ENCODE measurements around the gene EXT2.

Gene EXT2

GRCh38 chr11:44085330-44085729 lies 10.1 kb upstream of the EXT2 start:
- DNase-seq (ENCODE audit: low spot score) = no peak

GRCh38 chr11:44088377-44088776 lies 7.1 kb upstream of the EXT2 start:
- DNase-seq (ENCODE audit: low spot score) = no peak

GRCh38 chr11:44088871-44089270 lies 6.6 kb upstream of the EXT2 start:
- DNase-seq (ENCODE audit: low spot score) = no peak

GRCh38 chr11:44090539-44090938 lies 4.9 kb upstream of the EXT2 start:
- no peak for DNase-seq (ENCODE audit: low spot score)

GRCh38 chr11:44094260-44094868 lies 1.1 kb upstream of the EXT2 start:
- peak; percentile 94 for DNase-seq (ENCODE audit: low spot score)

- no peak for DNase-seq (ENCODE audit: low spot score)
These were observed 1.1 kb downstream of the EXT2 start for GRCh38 chr11:44096360-44097185.

GRCh38 chr11:44097821-44098220 lies 2.3 kb downstream of the EXT2 start:
- no peak for DNase-seq (ENCODE audit: low spot score)

- DNase-seq (ENCODE audit: low spot score) = no peak
These were observed 5.6 kb downstream of the EXT2 start for GRCh38 chr11:44101098-44101497.

- DNase-seq (ENCODE audit: low spot score) = no peak
These were observed 9.2 kb downstream of the EXT2 start for GRCh38 chr11:44104481-44105294.

- DNase-seq (ENCODE audit: low spot score) = no peak
These were observed 12.8 kb downstream of the EXT2 start for GRCh38 chr11:44108260-44108659.

- DNase-seq (ENCODE audit: low spot score) = peak; percentile 66
These were observed 14.8 kb downstream of the EXT2 start for GRCh38 chr11:44110231-44110679.

GRCh38 chr11:44112091-44112821 lies 16.8 kb downstream of the EXT2 start:
- peak; percentile 60 for DNase-seq (ENCODE audit: low spot score)

- DNase-seq (ENCODE audit: low spot score) = no peak
These were observed 17.5 kb downstream of the EXT2 start for GRCh38 chr11:44113018-44113417.

GRCh38 chr11:44113572-44113971 lies 18.1 kb downstream of the EXT2 start:
- DNase-seq (ENCODE audit: low spot score) = no peak

GRCh38 chr11:44116234-44116830 lies 20.9 kb downstream of the EXT2 start:
- no peak for DNase-seq (ENCODE audit: low spot score)

GRCh38 chr11:44120169-44120568 lies 24.7 kb downstream of the EXT2 start:
- no peak for DNase-seq (ENCODE audit: low spot score)

- DNase-seq (ENCODE audit: low spot score) = no peak
These were observed 30.1 kb downstream of the EXT2 start for GRCh38 chr11:44125598-44125997.

GRCh38 chr11:44126304-44126703 lies 30.8 kb downstream of the EXT2 start:
- no peak for DNase-seq (ENCODE audit: low spot score)

GRCh38 chr11:44127130-44127529 lies 31.7 kb downstream of the EXT2 start:
- DNase-seq (ENCODE audit: low spot score) = no peak

- no peak for DNase-seq (ENCODE audit: low spot score)
These were observed 33.3 kb downstream of the EXT2 start for GRCh38 chr11:44128729-44129128.

- no peak for DNase-seq (ENCODE audit: low spot score)
These were observed 35.3 kb downstream of the EXT2 start for GRCh38 chr11:44130751-44131150.
